ENCODE data around the gene MPND.

Gene MPND

DNA sequence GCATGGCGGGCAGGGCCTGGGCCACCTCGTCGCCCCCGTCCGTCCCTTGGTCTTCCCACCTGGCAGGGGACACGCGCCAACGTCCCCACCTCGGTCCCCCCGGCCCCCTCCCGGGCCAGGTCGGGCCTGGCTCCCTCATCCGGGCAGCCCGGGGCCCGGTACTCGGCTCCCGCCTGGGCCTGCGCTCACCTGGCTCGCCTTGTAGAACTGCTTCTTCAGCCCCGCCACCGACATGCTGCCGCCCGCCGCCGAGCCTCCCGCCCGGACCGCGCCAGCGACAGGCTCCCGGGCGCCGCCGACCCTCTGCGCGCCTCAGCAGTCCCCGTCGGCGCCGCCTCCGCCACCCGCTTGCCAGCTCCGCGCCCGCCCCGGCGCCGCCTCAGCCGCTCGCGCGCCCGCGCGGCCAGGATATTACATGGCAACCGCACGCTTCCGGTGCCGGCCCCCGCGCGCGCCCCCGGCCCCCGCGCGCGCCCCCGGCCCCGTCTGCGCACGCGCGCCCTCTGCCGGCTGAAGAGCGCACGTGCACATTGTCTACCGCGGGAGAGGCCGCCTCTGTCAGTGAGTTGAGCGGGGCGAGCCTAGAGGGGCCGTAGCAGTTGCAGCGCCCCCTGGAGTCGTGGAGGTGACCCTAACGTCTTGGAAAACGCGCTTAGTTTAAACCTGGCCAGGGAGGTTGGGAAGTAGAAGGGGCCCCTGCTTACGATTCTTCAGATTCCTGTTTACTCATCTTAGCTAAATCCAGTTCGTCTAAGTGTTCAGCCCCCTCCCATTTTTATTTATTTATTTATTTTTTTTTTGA is 57.0 kb downstream of the MPND start, which contains the start of gene SH3GL1:
Gene SH3GL1, minus strand, starts transcription at position 413 of the 802 bp plus-strand sequence. Its CDS starts 179 bp downstream, at position 234.
- peaks cover 43% of the 10 kb centered on the region for H3K4me1 ChIP-seq (ENCODE audit: insufficient read depth, low read length, severe bottlenecking)
- H3K27ac ChIP-seq (ENCODE audit: low read depth, low read length, poor library complexity, severe bottlenecking) = peak within 1 kb of the TSS; percentile 85
- peak within 1 kb of the TSS; percentile 91 for H3K9ac ChIP-seq (ENCODE audit: low read length)
- no peak for TF ChIP-seq EZH2 (IDR thresholded peaks at IDR 0.05; ENCODE audit: borderline replicate concordance, low read length)
- TF ChIP-seq, protein P1, sequence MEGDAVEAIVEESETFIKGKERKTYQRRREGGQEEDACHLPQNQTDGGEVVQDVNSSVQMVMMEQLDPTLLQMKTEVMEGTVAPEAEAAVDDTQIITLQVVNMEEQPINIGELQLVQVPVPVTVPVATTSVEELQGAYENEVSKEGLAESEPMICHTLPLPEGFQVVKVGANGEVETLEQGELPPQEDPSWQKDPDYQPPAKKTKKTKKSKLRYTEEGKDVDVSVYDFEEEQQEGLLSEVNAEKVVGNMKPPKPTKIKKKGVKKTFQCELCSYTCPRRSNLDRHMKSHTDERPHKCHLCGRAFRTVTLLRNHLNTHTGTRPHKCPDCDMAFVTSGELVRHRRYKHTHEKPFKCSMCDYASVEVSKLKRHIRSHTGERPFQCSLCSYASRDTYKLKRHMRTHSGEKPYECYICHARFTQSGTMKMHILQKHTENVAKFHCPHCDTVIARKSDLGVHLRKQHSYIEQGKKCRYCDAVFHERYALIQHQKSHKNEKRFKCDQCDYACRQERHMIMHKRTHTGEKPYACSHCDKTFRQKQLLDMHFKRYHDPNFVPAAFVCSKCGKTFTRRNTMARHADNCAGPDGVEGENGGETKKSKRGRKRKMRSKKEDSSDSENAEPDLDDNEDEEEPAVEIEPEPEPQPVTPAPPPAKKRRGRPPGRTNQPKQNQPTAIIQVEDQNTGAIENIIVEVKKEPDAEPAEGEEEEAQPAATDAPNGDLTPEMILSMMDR (IDR thresholded peaks at IDR 0.05; ENCODE audit: low read length) = peak; percentile 90
- peaks cover 39% of the 10 kb centered on the region; the same call in 1 of the 2 replicates for H3K36me3 ChIP-seq (ENCODE audit: insufficient read depth, low read length)
- H2AFZ ChIP-seq (ENCODE audit: low read length) = no peak within 1 kb of the TSS
- no peaks in the 10 kb centered on the region for H4K20me1 ChIP-seq (ENCODE audit: insufficient read depth, low read length)
- peaks cover 52% of the 10 kb centered on the region for H3K79me2 ChIP-seq (ENCODE audit: insufficient read depth, low read length)
- H3K9me2 ChIP-seq (ENCODE audit: low read depth, low read length) = no peaks in the 10 kb centered on the region
- H3K27me3 ChIP-seq (ENCODE audit: insufficient read depth, low read length) = no peaks in the 10 kb centered on the region
- no peaks in the 10 kb centered on the region for H3K9me3 ChIP-seq (ENCODE audit: low read length)
- peak within 1 kb of the TSS; percentile 81 for H3K4me3 ChIP-seq (ENCODE audit: low read depth, low read length, poor library complexity, severe bottlenecking)
- no peaks in the 10 kb centered on the region for H3F3A ChIP-seq (ENCODE audit: insufficient read depth, low read length)
- peak within 1 kb of the TSS; percentile 99 for H3K4me2 ChIP-seq (ENCODE audit: low read length)

DNA sequence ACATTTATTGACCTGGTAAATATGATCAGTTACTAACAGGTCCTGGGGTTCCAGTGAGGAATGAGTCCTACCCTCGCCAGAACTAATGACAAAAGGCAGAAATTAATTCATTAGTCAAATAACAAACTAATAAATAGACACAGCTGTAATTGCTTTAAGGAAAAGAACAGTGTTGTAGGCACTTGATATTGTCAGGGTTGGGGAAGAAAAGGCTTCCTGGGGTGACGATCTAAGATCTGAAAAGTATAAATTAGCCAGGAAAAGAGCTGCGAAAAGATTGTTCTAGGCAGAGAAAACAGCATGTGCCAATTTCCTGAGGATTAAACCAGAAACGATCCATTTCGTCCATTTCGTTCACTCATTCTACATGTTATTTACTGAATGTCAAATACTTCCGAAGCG is 58.4 kb downstream of the MPND start:
- Histone ChIP-seq H3K36me3 (ENCODE audit: insufficient read depth, low read length) (peaks cover 44% of the 10 kb centered on the region), H3K27me3 (ENCODE audit: insufficient read depth, low read length) (no peaks in the 10 kb centered on the region), H3K4me2 (ENCODE audit: low read length) (peak overlapping the region; percentile 98), H3K9ac (ENCODE audit: low read length) (peak overlapping the region; percentile 88), H3K4me3 (ENCODE audit: low read depth, low read length, poor library complexity, severe bottlenecking) (peak overlapping the region; percentile 69), H3K79me2 (ENCODE audit: insufficient read depth, low read length) (peaks cover 62% of the 10 kb centered on the region), H3F3A (ENCODE audit: insufficient read depth, low read length) (no peaks in the 10 kb centered on the region), H3K9me2 (ENCODE audit: low read depth, low read length) (no peaks in the 10 kb centered on the region), H3K27ac (ENCODE audit: low read depth, low read length, poor library complexity, severe bottlenecking) (peak overlapping the region; percentile 85), H3K9me3 (ENCODE audit: low read length) (no peaks in the 10 kb centered on the region), H3K4me1 (ENCODE audit: insufficient read depth, low read length, severe bottlenecking) (peaks cover 50% of the 10 kb centered on the region), H4K20me1 (ENCODE audit: insufficient read depth, low read length) (no peaks in the 10 kb centered on the region), H2AFZ (ENCODE audit: low read length) (peak overlapping the region; percentile 73; the same call in 1 of the 2 replicates)
- TF ChIP-seq, protein P1 (IDR thresholded peaks at IDR 0.05; ENCODE audit: low read length) = no peak
- TF ChIP-seq EZH2 (IDR thresholded peaks at IDR 0.05; ENCODE audit: borderline replicate concordance, low read length) = no peak

DNA sequence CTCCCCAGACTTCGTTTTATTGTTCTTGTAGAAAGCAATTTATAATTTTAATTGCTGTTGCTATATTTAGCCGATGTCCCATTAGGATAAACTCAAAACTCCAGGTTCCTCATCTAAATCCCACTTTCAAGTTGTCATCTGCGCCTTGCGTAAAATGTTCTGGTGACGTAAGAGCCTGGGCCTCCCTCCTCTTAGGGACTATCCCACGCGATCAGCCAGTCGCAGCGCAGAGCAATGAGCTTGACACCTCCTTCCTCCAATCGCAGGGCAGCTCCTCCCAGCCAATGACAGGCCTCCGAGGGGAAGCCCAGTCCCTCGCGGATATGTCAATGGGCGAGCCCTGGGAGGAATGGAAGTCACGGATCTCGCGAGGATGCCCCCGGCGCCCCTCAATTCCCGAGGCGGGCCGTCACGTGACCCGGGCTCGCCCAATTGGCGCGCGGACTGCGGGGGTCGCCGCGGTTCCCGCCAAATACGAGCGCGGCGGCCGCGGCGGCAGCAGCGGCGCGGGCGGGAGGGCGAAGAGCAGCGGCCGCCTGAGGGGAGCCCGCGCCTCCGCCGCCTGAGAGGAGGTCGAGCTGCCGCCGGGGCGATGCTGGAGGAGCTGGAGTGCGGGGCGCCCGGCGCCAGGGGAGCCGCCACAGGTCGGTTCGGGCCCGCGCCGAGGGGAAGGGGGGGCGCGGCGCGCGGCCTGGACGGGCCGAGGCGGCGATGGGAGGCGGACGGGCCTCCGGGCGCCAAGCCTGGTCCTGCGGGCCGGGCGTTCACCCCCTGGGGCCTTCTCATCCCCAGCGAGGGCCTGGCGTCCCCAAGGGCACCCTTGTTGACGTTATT is 59.0 kb downstream of the MPND start, which contains the start of gene CHAF1A:
Gene CHAF1A, plus strand, starts transcription at position 470 of the 834 bp plus-strand sequence. Its CDS starts 123 bp downstream, at position 593.
- Histone ChIP-seq H3K9me3 (ENCODE audit: low read length) (no peaks in the 10 kb centered on the region), H3K9me2 (ENCODE audit: low read depth, low read length) (no peaks in the 10 kb centered on the region), H2AFZ (ENCODE audit: low read length) (peak within 1 kb of the TSS; percentile 73; the same call in 1 of the 2 replicates), H3K9ac (ENCODE audit: low read length) (peak within 1 kb of the TSS; percentile 100), H3K79me2 (ENCODE audit: insufficient read depth, low read length) (peaks cover 63% of the 10 kb centered on the region), H3K4me2 (ENCODE audit: low read length) (peak within 1 kb of the TSS; percentile 100), H3K4me1 (ENCODE audit: insufficient read depth, low read length, severe bottlenecking) (peaks cover 50% of the 10 kb centered on the region), H3K27me3 (ENCODE audit: insufficient read depth, low read length) (no peaks in the 10 kb centered on the region), H3K4me3 (ENCODE audit: low read depth, low read length, poor library complexity, severe bottlenecking) (peak within 1 kb of the TSS; percentile 100), H3F3A (ENCODE audit: insufficient read depth, low read length) (no peaks in the 10 kb centered on the region), H4K20me1 (ENCODE audit: insufficient read depth, low read length) (no peaks in the 10 kb centered on the region), H3K27ac (ENCODE audit: low read depth, low read length, poor library complexity, severe bottlenecking) (peak within 1 kb of the TSS; percentile 85), H3K36me3 (ENCODE audit: insufficient read depth, low read length) (peaks cover 44% of the 10 kb centered on the region)
- TF ChIP-seq, protein P1 (IDR thresholded peaks at IDR 0.05; ENCODE audit: low read length) = no peak
- no peak for TF ChIP-seq EZH2 (IDR thresholded peaks at IDR 0.05; ENCODE audit: borderline replicate concordance, low read length)

Measured in OCI-LY1 (cell line).